LNCAP (cell line): ENCODE measurements around the gene IFI27.

Experiments
- TF ChIP-seq, protein P1 (sequence below): fragments of 450-650 bp; IDR thresholded peaks from 2 replicates; pipeline ENCODE4 v1.5.1; 2017; ENCODE audit warnings: mild to moderate bottlenecking

The IFI27 gene

GRCh38 chr14:94161981-94162380, 51.4 kb downstream of the IFI27 start:
- TF ChIP-seq, protein P1, sequence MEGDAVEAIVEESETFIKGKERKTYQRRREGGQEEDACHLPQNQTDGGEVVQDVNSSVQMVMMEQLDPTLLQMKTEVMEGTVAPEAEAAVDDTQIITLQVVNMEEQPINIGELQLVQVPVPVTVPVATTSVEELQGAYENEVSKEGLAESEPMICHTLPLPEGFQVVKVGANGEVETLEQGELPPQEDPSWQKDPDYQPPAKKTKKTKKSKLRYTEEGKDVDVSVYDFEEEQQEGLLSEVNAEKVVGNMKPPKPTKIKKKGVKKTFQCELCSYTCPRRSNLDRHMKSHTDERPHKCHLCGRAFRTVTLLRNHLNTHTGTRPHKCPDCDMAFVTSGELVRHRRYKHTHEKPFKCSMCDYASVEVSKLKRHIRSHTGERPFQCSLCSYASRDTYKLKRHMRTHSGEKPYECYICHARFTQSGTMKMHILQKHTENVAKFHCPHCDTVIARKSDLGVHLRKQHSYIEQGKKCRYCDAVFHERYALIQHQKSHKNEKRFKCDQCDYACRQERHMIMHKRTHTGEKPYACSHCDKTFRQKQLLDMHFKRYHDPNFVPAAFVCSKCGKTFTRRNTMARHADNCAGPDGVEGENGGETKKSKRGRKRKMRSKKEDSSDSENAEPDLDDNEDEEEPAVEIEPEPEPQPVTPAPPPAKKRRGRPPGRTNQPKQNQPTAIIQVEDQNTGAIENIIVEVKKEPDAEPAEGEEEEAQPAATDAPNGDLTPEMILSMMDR: no peak

DNA sequence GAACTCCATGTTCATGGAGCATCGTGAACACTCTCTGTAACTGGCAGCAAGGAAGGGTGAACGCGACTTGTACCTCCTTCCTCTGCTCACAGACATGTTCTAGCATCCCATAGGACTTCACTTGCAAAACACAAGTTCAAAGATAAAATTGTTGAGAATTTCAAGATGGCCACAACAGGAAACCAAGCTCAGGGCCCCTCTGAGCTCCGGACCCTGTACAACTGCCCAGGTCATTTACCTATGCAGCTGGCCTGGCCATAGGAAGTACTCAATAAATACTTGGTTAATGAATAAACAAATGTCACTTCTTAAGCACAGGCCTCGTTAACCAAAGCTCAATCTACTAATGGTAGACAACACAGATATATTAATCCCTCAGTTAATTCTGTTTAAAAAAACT, 51.9 kb downstream of the IFI27 start:
- TF ChIP-seq, protein P1: no peak

- TF ChIP-seq, protein P1: no peak
Observed at GRCh38 chr14:94163796-94164195, 53.3 kb downstream of the IFI27 start.

DNA sequence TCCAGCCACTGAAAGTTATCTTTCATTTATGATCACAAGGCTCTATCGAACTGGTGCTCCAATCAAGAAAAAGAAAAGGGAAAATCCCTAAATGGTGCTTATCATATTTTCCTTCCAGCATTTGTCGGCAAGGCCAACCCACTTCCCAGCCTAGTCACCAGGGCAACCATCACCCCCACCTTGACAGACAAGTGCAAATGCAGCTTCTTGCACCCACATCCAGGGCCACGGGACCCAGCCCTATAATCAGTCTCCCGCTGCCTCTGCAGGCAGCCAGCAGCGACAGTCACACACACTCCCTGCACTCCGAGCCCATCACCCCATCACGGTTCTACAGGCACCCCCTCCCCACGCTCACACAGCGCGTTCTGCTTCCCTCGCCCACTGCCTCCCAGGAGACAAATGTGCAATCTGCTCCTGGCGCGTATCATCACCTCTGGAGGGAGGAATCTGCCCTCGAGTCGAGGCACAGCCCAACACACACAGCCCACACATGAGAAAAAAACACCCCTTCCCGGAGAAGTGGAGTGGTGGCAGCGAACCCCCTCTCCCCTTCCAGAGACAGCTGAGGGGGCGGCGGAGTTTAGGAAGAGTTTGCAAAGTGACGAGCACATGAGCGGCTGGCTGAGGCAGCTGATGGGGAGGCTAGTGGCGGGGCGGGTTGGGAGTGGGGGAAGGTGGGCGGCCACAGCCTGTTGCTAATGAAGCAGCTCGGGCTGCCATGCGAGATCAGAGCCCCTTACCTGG, 54.3 kb downstream of the IFI27 start:
- TF ChIP-seq, protein P1: no peak

DNA sequence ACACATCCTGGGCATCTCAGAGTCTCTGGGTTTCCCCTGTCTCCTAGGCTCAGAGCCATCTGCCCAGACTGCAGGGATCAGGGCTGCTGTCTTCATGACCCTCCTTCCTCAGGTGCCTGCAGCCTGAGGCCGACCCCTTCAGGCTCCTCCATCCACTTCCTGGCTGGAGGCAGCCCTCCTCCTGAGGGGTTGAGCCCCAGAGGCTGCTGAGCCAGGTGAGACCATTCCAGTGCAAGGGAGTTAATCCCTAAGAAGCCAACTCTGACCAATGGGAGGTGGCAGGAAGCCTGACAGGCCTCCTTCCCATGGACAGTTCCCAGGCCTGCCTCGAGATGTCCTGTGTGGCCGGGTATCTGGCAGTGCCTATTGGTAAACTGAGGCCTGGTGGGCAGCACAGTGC, 55.2 kb downstream of the IFI27 start:
- TF ChIP-seq, protein P1: no peak
